HG02938 (cell line): ENCODE results near the gene AGAP5.
A peak's percentile ranks its signal among the peaks of the same experiment; 100 is the strongest.
"Not testable (repeated sequence)": the region's sequence is repeated elsewhere in the genome, so short reads cannot be mapped to it uniquely, and the experiment has no call there.

Experiments used
- ATAC-seq: cut with Tn5 transposase; IDR thresholded peaks from one replicate; pipeline ENCODE4 v1.9.1; 2021; ENCODE audit warnings: mild to moderate bottlenecking, moderate library complexity; ENCODE audit not compliant: unreplicated experiment

AGAP5 gene

GRCh38 chr10:73697675-73698159 lies at the start of gene AGAP5:
AGAP5 (minus strand) TSS chr10:73698109; CDS start chr10:73697755, 354 bp downstream.
- ATAC-seq = not testable (repeated sequence)

GRCh38 chr10:73746721-73747120 lies 48.8 kb upstream of the AGAP5 start:
- ATAC-seq = no peak

DNA sequence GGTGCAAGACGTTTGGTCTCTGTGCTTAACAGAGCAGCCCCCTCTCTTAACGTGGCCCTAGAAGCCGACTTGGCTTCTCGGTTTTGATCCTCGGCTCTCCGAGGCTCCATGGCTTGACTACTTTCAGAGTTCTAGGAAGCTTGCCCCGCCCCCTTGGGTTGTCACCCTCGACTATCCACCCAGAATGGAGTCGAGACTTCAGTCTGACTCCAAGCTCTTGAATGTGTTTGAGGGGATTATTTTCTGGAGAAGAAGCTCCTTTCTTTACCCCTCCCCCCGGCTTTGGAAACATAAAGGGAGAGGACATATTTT lies 46.7 kb upstream of the AGAP5 start:
- peak; percentile 33 for ATAC-seq

DNA sequence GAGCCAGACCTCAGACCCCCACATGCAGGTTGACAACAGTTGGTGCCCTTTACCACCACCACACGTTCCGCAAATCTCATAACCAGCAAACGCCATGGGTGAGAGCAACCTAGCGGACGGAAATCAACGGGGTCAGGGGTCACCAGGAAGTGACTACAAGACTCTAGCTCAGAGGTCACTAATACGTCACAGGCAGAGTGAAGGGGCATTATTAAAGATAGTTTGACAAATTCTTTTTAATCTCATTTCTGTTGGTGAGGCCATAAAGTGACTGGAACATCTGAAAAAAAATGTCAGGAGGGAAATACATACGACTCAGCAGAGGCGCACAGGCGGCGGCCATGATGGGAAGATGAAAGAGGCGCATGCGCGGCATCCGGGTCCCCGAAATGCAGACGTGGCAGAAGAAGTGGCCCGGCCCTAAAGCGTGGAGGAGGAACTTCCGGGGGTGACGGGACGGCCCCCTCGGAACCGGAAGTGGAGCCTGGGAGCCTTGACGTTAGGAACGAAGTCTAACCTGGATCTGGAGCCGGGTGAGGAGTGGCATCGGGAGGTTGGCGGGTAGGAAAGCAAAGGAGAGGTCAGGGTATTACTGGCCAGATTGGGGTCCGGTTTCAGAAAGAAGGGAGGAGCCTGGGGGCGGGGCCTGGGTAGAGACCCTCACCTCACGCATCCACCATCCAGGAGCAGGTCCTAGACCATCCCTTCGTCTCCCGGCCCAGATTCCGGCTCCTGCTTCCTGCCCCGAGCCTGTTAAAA lies 46.2 kb upstream of the AGAP5 start, which contains the start of gene SEC24C:
SEC24C (plus strand) TSS at position 468 of the 759 bp plus-strand sequence. CDS start 2,461 bp downstream, outside the sequence.
- ATAC-seq = peak; percentile 88

DNA sequence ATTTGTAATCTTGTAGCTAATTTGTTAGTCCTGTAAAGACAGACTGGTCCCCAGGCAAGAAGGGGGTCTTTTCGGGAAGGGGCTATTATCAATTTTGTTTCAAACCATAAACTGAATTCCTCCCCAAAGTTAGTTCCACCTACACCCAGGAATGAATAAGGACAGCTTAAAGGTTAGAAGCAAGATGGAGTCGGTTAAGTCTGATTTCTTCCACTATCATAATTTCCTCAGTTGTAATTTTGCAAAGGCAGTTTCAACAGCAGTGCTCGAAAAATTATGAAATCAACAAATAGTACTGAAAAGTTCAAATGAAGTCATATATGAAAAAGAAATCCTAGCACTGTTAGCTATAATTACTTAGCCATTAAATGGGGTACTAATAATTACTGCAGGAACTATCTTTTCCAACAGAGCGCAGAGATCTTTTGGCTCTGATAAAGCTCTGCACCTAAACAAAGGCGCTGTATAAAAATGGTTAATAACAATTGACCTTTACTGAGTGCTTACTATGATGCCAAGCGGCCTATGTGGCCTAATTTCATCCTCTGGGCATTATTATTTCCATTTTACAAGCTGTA lies 45.5 kb upstream of the AGAP5 start:
- ATAC-seq = no peak

GRCh38 chr10:73742454-73742734 lies 44.5 kb upstream of the AGAP5 start:
- ATAC-seq = no peak

- ATAC-seq = not testable (repeated sequence)
These were observed 42.8 kb upstream of the AGAP5 start for GRCh38 chr10:73740501-73741254.

GRCh38 chr10:73734796-73735305 lies 36.9 kb upstream of the AGAP5 start:
- ATAC-seq = no peak

DNA sequence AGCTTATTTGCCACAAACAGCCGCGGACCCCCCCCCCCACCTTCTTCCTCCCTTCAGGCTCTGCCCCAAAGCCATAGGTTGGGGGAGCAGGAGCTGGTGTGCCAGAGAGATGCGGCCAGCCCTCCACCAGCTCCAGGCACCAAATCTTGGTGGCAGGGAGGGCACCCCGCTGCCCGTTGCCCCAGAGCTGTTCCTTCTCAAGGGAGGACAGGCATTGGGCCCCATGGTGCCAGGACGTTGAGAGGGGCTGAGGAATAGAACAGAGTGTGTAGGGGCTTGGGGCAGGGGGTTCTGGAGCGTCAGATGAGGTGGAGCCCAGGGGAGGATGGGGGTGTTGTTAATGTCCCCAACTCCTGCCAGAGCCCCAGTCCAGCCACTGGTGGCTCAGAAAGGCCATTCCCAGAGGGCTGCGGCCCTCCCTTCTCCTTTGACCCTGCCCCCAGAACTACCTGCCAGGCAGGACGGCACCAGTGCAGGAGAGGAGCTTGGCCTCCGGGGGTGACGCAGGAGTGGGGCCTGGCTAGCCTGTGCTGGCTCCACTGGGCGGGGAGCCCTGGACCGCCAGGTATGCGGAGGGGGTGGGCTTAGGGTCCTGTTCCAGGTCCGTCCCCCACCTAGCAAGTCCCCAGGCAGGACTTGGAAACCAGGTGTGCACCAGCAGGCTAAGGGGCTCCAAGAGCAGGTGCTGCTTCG lies 36.3 kb upstream of the AGAP5 start:
- no peak for ATAC-seq

- ATAC-seq = no peak
These were observed 35.2 kb upstream of the AGAP5 start for GRCh38 chr10:73732931-73733623.

DNA sequence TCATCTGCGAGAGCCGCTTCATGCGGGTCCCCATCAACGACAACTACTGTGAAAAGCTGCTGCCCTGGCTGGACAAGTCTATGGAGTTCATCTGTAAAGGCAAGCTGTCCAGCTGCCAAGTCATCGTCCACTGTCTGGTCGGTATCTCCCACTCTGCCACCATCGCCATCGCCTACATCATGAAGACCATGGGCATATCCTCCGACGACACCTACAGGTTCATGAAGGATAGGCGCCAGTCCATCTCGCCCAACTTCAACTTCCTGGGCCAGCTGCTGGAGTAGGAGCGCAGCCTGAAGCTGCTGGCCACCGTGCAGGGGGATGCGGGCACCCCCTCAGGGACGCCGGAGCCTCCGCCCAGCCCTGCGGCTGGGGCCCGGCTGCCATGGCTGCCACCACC lies 34.5 kb upstream of the AGAP5 start:
- ATAC-seq = no peak

GRCh38 chr10:73731588-73732375 lies 33.9 kb upstream of the AGAP5 start:
- no peak for ATAC-seq

DNA sequence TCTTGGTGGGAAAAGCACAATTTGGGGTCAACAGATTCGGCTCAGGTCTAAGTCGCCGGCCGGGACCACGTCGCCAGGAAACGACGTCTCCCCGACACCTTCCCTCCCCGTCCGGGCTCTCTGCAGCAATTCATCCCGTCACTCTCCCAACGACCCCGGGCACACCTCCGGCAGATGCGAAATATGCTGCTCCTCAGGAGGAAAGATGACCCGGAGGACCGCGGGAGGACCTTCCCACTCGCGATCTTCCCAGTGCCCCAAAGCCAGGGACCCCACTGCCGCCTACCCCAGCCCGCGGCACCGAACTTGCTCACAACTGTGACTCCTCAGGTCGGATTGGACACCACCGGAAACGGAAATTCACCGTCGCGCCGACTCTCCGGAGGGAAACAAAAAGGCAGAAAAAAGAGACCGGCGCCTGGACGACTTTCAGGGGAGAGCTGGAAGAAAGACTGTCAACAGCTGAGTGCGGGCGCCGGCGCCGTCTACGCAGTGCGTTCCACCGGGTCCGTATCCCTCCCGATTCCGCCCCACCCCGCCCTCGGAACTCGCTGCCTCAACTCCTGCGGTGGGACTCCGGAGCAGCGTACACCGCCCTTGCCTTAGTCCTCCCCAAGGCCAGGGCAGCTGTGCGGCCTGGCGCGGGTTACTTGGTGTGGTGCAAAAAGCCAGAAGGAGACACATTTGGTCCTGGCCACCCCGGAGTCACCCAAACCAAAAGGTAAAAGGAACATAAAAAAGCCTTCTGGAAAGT lies 32.4 kb upstream of the AGAP5 start:
- ATAC-seq = peak; percentile 89

- ATAC-seq = not testable (repeated sequence)
These were observed 31.9 kb upstream of the AGAP5 start for GRCh38 chr10:73729781-73730152.

GRCh38 chr10:73723516-73723915 lies 25.6 kb upstream of the AGAP5 start:
- ATAC-seq = no peak

DNA sequence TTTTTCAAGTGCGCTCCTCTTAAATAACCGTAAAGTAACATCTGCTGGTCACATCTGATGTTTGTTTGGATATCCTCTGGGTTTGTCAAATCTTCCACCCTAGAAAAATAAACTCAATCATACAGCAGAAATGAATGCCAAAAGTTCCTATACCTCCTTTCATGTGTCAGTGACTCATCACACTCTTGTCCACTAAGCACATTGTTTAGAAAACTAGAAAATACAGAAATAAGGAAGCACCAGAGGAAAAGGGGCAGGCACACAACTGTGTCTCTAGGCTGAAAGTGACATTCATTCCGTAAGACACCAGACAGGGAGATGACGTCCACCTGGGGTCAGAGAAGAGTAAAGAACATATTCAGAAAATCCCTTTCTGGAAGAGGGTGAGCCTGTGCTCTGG lies 22.7 kb upstream of the AGAP5 start:
- ATAC-seq = not testable (repeated sequence)

GRCh38 chr10:73717556-73717955 lies 19.6 kb upstream of the AGAP5 start:
- no peak for ATAC-seq

GRCh38 chr10:73716251-73716650 lies 18.3 kb upstream of the AGAP5 start:
- no peak for ATAC-seq
